WTC11 (cell line): ENCODE data around the gene CHD9NB.

Experiments
- MAX ChIP-seq: sonication (generic); formaldehyde crosslinking; IDR thresholded peaks from 2 replicates; pipeline ENCODE4 v1.8.0; 2022; ENCODE audit warnings: mild to moderate bottlenecking, missing genetic modification reagents
- NR2C2 ChIP-seq: sonication (generic); formaldehyde crosslinking; IDR thresholded peaks from 2 replicates; pipeline ENCODE4 v1.8.0; 2022; ENCODE audit warnings: mild to moderate bottlenecking, missing genetic modification reagents
- TEAD4 ChIP-seq: sonication (generic); formaldehyde crosslinking; IDR thresholded peaks from 2 replicates; pipeline ENCODE4 v1.8.0; 2022; ENCODE audit warnings: mild to moderate bottlenecking, missing genetic modification reagents
- TF ChIP-seq, protein P1 (sequence below): fragments of 200-600 bp; IDR thresholded peaks from 2 replicates; pipeline ENCODE4 v1.8.0; 2022; ENCODE audit warnings: antibody characterized with exemption
- TF ChIP-seq, protein P2 (sequence below): fragments of 250-450 bp; sonication (Bioruptor Pico); IDR thresholded peaks from 2 replicates; pipeline ENCODE4 v2.1.2; 2022; ENCODE audit warnings: mild to moderate bottlenecking, moderate library complexity

GRCh38 chr16:53022374-53022773 lies 30.3 kb downstream of the CHD9NB start:
- TF ChIP-seq MAX (CRISPR knock-in tag) (no peak), TEAD4 (no peak), NR2C2 (CRISPR knock-in tag) (no peak)
- TF ChIP-seq, protein P1, sequence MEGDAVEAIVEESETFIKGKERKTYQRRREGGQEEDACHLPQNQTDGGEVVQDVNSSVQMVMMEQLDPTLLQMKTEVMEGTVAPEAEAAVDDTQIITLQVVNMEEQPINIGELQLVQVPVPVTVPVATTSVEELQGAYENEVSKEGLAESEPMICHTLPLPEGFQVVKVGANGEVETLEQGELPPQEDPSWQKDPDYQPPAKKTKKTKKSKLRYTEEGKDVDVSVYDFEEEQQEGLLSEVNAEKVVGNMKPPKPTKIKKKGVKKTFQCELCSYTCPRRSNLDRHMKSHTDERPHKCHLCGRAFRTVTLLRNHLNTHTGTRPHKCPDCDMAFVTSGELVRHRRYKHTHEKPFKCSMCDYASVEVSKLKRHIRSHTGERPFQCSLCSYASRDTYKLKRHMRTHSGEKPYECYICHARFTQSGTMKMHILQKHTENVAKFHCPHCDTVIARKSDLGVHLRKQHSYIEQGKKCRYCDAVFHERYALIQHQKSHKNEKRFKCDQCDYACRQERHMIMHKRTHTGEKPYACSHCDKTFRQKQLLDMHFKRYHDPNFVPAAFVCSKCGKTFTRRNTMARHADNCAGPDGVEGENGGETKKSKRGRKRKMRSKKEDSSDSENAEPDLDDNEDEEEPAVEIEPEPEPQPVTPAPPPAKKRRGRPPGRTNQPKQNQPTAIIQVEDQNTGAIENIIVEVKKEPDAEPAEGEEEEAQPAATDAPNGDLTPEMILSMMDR = peak; percentile 64
- TF ChIP-seq, protein P2, sequence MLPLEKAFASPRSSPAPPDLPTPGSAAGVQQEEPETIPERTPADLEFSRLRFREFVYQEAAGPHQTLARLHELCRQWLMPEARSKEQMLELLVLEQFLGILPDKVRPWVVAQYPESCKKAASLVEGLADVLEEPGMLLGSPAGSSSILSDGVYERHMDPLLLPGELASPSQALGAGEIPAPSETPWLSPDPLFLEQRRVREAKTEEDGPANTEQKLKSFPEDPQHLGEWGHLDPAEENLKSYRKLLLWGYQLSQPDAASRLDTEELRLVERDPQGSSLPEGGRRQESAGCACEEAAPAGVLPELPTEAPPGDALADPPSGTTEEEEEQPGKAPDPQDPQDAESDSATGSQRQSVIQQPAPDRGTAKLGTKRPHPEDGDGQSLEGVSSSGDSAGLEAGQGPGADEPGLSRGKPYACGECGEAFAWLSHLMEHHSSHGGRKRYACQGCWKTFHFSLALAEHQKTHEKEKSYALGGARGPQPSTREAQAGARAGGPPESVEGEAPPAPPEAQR (CRISPR knock-in tag) = no peak
